8988T (cell line): ENCODE measurements around the gene SLC49A3.
"Not testable (repeated sequence)": the region's sequence is repeated elsewhere in the genome, so short reads cannot be mapped to it uniquely, and the experiment has no call there.

Experiments used
- DNase-seq: peaks from one replicate; pipeline ENCODE4 v3.0.0; 2011

SLC49A3 gene

GRCh38 chr4:680091-680490 lies 8.9 kb downstream of the SLC49A3 start:
- DNase-seq: no peak

GRCh38 chr4:679629-680028 lies 9.3 kb downstream of the SLC49A3 start:
- no peak for DNase-seq

DNA sequence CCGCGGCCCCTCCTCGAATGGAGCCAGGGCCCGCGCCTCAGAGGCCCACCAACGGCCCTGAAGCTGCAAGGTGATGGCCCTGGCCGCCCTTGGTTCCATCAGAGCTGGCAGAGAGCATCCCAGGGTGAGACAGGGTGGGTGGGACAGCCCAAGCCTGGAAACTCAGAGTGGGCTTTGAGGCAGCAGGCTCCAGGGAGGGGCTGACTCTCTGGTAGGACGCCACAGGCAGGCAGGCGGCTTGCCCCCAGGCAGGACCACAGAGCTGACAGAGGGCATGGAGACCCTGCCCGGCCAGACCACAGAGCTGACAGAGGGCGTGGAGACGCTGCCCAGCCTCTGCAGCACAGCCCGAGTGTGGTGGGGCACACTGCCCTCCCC lies 9.9 kb downstream of the SLC49A3 start:
- DNase-seq: no peak

DNA sequence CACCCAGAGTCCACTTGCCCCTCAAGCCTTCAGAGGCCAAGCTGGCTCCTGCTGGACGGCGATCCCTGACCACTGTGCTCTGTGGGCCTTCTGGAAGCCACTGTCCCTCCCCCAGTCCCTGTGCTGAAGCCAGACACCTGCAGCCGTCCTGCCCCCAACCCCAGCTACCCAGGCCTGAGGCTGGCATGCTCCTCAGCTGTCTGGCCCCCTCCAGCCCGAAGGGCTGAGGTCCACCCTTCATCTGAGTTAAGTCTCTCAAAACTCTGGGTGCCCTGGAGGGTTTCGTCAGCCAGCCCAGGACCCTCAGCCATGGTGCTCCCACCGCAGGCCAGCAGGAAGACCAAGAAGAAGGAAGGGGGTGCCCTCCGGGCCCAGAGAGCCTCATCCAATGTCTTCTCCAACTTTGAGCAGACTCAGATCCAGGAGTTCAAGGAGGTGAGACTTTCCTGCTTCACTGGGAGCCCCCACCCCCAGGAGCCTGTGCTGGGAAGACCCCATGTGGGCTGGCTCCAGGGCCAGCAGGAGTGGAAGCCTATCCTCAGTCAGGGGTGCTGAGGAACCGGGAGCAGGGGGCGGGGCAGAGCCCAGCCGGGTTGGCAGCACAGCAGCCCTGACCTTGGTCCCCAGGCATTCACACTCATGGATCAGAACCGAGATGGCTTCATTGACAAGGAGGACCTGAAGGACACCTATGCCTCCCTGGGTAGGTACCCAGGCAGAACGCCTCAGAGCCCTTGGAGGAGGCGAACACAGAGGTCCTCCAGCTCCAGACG lies 10.4 kb downstream of the SLC49A3 start:
- DNase-seq: no peak

GRCh38 chr4:677431-678293 lies 11.3 kb downstream of the SLC49A3 start:
- no peak for DNase-seq

- no peak for DNase-seq
Measured at GRCh38 chr4:676871-677235, 12.1 kb downstream of the SLC49A3 start.

- no peak for DNase-seq
Measured at GRCh38 chr4:675980-676870, 12.7 kb downstream of the SLC49A3 start.

DNA sequence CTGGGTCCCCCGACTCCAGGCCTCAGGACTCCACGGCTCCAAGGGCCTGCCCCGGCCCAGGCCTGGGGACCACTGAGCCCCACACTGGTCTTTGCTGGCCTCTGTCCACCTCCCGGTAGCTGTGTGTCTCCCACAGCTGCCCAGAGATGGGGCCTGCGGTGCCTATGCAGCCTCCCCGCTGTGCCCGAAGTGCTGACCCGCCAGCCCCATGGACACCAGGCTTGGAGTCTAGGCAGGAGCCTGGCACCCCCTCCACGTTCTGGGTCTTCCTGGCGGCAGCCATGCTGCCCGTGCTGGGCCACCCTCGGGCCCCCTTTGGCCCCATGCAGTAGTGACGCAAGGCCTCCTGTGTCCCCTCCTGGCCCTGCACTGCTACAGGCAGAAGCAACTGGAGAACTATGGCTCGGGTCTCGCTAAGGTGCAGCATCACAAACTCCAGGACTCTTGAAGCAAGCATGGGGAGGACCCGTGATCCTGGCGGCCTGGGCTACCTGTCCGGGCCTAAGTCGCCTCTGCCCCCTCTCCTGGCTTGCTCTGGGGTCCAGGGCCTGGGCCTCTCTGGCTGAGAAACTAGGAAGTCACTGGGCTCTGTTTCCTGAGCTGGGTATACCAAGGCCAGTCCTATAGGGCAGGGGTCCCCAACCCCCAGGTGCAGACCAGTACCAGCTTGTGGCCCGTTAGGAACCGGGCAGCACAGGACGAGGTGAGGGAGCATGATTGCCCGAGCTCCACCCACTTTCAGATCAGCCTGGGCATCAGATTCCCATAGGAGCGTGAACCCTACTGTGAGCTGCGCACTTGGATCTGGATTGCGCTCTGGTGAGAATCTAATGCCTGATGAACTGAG lies 13.7 kb downstream of the SLC49A3 start:
- no peak for DNase-seq

- peak; percentile 100 for DNase-seq
Measured at GRCh38 chr4:674172-675035, 14.5 kb downstream of the SLC49A3 start, which contains the start of the genes ATP5ME and MYL5. ATP5ME (minus strand) TSS chr4:674276; CDS start chr4:674247, 29 bp downstream. MYL5 (plus strand) TSS chr4:674542; CDS start chr4:678027, 3,485 bp downstream.

- no peak for DNase-seq
Measured at GRCh38 chr4:673349-674091, 15.4 kb downstream of the SLC49A3 start.

GRCh38 chr4:671769-672168 lies 17.2 kb downstream of the SLC49A3 start:
- no peak for DNase-seq

DNA sequence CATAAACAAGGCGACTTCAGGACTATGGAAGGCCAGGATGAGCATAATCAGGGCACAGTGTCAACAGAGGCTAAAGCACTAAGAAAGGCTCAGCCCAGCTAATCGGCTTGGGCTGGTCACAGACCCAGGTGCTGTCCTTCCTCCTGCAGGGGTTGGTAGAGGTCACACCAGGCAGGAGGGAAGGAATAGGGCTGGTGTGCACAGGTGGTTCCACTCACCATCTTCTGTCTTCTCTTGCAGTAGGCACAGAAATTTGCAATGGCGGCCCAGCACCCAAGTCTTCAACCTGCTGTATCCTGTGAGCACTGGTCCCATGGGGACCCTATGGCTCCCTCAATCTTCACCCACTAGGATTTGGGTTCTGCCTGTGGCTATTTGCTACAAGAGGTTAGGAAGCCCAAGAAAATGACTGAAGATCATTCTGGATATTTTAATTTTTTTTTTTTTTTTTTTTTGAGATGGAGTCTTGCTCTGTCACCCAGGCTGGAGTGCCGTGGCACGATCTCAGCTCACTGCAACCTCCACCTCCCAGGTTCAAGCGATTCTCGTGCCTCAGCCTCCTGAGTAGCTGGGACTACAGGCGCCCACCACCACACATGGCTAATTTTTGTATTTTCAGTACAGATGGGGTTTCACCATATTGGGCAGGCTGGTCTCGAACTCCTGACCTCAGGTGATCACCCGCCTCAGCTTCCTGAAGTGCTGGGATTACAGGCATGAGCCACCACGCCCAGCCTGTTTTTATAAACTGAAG lies 19.0 kb downstream of the SLC49A3 start:
- DNase-seq: not testable (repeated sequence)

- DNase-seq: not testable (repeated sequence)
Measured at GRCh38 chr4:668219-668618, 20.7 kb downstream of the SLC49A3 start.

DNA sequence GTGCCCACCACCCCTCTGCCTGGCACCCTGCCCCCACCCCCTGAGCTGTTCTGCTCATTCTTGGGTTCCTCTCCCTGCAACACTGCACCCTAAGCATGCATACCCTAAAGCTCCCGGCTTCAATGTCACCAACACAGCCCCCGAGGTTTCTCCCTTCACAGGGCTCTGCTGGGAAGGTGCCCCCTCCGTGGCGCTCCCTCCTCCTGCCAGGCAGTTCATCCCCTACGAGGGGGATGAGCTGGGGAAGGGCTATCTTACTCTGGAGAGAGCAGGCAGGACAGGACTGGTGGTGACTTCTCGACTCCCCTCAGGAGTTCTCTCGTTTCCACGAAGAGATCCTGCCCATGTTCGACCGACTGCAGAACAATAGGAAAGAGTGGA lies 21.4 kb downstream of the SLC49A3 start:
- DNase-seq: no peak

DNA sequence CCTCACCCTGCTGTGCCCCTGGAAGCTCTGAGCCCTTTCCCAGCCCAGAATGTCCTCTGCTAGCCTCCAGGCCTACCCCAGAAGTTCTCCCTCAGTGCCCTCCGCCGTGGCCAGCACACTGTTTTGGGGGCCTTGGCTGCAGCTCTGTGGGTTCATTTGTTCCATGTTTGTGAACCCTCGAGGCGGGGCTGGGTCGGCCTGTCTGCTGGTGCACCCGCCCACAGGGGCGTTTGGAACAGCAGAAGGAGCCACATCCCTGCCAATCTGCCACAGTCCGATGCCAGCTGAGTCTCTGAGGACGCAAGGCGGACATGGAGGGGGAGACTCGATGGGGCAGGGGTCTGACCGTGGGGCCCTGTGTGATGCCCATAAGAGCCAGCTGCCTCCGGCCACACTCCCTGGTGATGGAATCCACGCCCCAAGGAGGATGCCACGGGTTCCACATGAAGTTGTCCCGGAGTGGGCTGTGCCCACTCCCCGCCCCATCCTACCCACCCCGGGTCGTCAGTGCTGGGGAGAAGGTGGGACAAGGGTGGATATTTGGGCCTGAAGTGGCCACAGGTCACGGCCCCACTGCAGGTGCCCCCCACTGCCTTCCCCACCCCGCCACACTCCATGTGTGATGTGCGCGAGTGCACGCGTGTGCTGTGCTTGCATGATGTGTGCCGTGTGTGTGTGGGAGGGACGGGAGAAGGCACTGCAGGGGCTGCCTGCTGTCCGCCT lies 22.0 kb downstream of the SLC49A3 start:
- DNase-seq: no peak

DNA sequence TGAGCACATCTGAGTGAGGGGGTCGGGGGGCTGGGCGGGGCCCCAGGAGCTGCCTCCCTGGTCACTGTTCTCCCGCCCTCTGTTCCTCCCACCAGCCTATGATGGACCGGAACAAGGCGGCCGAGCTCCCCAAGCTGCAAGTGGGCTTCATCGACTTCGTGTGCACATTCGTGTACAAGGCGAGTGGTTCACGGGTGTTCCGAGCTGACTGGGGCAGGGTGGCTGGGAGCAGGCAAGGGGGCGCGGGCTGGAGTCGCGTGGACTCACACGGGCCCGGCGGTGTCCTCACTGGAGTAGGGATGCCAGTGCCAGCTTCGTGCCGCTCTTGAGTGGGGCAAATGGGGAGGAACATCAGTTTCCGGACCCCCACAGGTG lies 22.5 kb downstream of the SLC49A3 start:
- no peak for DNase-seq

DNA sequence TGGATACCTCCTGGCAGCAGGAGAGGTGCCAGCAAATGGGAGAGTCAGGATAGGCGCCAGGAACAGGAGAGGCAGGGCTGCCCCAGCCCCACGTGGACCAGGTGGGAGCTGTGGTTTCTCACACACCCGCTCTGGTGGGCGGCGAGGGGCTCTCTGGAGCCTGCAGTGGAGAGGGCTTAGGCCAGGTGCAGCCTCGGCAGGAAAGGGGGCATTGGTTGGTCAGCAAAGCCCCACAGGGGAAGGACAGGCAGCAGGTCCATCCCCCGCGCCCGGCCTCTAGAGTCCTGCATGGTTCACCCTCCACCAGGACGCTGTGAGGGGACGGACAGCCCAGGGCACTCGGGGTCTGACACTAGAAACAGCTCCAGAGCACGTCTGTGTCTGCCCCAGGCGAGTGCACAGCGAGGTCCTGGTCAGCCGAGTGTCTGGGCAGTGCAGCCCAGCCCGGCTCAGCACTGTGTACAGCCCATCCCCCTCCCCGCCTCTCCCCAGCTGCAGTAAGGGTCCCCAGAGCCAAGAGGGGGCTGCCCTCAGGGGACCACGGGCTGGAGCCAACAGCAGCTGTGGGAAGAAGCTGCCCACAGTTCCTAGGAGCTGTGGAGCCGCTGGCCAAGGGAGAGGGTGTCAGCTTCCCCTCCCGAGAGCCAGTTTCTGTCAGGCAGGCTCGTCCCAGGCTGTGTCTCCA lies 23.1 kb downstream of the SLC49A3 start:
- no peak for DNase-seq

GRCh38 chr4:665381-665750 lies 23.6 kb downstream of the SLC49A3 start:
- no peak for DNase-seq
